ENCODE data around the gene CLNK. TPM values are rescaled to one million over a fixed set of nuclear protein-coding genes. Genes with fewer than 3 reads are reported as not detected.

Gene CLNK
- total RNA-seq, 1 donor from 2014 or later: not detected

Other genes starting within 250 kb of the CLNK start
- 21.7 TPM for gene ZNF518B, start 227.3 kb downstream of the CLNK start, total RNA-seq

Measured in left ventricle myocardium inferior (tissue), 1 donor.